Stimulated activated CD8-positive, alpha-beta memory T cell treated with anti-CD3 and anti-CD28 coated beads, Interleukin-12 subunit alpha, Interleukin-12 subunit beta, amount 100 ng/mL, for 4 hours (primary cell): ENCODE measurements around the gene RAB3B.
"Not testable (repeated sequence)": the region's sequence is repeated elsewhere in the genome, so short reads cannot be mapped to it uniquely, and the experiment has no call there.

Experiments
- DNase-seq: peaks from one replicate; pipeline ENCODE4 v3.0.0-alpha.2; 2020; ENCODE audit warnings: low read depth

Gene RAB3B

DNA sequence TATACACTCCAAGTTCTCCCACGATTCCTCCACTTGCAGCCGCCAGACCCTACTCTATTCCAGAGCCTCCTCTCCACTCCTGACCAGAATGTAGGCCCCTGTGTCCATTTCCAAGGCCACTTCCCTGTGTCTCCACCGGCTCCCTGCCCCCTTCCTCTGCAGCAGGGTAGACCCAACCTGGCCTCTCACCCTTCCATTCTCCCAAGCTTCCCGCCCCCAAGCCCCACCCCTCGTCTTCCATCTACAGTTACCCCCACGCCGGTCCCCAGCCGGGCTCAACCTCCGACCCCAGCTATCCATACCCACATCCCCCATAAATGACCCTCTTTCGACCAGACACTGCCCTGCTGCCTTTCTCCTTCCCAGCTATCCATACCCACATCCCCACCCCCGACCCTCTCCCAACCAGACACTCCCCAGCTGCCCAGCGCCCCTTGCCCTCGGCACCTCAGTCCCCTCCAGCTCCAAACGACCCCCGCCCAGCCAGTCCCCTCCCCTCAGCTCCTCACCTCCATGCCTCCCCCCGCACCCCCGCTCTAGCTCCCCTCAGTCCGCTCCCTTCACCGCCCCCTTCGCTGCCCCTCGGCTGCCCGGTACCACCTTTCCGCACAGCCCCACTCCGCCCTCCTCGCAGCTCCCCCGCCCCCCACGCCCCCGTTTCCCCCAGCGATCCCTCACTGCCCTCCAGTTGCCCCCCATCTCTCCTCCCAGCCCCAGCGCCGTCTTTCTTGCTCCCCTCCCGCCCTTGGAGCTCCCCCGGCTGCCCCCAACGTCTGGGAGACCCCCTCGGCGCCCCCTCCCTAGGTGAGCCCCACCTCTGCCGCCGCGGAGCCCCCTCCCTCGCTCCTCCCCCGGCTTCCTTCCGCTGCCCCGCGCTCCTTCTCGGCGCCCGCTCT is 670 bp downstream of the RAB3B start:
- DNase-seq = no peak

DNA sequence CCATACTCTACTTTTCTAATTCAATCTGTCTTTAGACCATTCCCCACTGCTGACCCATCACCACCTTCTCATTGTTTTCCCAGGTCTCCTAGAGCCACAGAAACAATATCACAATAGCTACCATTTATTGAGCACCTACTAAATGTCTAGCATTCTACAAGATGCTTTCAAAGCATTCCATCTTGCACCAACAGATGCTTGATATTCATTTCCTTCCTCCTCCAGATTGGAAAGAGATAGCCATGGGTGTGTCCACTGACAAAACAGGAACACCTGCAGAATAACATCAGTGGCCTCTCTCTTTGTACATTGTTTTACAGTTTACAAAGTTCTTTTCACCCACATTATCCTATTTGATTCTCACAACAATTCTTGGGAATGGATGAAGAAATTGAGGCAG is 2.2 kb downstream of the RAB3B start:
- no peak for DNase-seq

DNA sequence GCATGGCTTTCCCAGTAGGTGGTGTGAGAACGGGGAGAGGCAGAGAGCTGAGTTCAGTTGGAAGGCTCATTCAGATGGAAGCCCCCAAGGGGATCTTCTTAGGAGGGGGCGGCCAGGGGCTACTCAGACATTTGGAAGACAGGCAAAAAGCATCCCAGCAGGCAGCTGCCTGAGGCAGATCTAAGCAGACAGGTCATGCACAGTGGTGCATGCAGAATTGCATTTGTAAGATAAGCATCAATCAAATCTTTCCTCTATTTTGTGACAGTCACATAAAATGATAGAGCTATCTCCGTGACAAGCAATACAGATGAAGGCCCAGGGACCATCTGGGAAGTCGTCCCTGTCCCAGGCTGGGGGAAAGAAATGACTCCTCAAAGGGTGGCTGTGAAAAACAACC is 3.8 kb downstream of the RAB3B start:
- no peak for DNase-seq

DNA sequence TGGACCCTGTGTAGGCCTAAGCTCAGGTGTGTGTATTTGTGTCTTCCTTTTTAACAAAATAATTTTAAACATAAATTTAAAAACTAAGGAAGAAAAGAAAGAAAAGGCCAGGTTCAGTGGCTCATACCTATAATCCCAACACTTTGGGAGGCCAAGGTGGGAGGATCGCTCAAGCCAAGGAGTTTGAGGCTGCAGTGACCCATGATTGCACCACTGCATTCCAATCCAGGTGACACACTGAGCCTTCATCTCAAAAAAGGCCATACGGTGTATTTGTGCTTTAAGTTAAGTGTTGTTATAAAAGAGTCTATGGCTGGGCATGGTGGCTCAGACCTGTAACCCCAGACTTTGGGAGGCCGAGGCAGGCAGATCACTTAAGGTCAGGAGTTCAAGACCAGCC is 8.3 kb downstream of the RAB3B start:
- no peak for DNase-seq

DNA sequence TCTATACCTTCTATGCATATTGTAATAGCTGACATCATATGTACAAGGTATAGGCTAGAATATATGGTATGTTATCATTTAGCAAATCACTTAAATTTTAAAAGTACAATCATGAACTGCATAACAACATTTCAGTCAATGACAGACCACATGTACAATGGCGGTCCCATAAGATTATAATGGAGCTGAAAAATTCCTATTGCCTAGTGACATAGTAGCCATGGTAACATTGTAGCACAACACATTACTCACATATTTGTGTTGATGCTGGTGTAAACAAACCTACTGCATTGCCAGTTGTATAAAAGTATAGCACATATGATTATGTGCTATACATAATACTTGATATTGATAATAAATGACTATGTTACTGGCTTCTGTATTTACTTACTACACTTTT is 8.9 kb downstream of the RAB3B start:
- DNase-seq = no peak

DNA sequence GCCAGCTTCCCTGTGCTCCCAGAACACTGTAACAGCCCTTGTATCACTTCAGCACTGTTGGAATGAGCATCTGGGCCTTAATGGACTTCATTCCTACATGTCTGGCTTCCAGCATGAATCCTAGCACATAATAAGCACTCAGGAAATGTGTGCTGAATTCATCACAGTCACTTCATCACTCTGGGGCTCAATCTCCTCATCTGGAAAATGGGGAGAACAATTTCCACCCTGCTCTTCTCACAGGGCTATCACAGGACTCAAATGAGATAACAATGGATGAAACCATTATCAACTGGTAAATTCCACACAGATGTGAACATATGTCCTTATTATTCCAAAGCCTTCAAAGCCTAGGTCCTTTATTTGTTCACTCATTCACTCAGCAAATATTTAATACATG is 12.4 kb downstream of the RAB3B start:
- no peak for DNase-seq

DNA sequence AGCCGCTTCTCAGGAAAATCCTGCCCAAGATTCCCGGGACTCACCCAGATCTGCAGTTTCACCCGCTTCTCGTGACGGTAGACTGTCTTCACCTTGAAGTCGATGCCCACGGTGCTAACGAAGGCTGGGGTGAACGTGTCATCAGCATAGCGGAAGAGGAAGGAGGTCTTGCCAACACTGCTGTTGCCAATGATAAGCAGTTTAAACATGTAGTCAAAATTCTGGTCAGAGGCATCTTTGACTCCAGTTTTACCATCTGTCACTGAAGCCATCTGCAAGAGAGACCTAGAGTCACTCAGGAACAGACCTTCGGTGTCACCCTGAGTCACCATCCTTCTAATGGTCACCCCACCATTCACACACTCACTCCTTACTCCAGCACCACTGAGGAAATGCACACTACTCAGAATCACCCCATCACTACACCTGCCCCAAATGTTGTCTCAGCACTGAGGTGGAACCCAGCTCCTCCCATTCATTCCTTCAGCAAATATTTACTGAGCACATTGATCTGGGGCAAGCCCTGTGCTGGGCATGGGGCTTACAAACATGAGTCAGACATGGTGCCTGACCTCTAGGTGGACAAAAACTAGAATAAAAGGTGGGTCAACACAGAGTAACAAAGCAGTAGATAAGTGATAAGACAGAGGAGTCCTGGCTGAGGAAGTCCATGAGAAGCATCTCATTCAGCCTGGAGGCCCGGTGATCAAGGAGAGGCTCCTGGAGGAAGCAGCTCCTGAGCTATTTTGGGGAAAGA is 13.5 kb downstream of the RAB3B start:
- DNase-seq = no peak

DNA sequence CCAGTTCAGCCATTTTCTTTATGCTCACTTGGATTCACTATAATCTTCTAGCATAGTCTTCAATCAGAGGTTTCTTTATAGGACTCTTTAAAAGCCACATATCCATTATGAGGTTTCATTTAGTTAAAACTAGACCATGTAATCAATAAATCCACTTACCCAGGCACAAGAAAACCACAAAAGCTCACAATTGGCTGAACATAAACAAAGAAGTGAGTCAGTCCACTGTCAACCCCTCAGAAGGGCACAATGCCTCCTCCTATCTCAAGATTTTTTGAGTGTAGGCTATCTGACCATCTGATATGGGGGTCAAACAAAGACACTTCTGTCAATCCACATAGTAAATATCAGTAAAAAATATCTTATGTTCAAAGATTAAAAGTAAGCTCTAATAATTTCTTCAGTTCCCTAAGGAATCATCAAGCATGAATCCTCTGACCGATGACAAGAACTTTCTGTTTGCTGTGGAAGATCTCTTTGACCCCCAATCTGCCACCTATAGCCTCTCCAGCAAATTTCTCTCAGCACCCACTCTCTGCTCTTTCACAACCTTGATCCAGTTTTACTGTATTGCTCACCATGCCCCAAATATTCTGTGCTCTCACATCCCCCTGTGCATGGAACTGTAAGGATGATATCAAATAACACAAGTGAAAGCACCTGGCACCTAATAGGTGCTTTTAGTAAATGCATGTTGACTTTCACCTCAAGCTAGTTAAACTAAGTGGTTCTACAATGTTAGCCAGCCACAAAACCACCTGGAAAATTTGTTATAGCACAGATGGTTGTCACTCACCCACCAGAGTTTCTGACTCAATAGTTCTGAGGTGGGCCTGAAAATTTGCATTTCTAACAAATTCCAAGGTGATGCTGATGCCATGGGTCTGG is 16.7 kb downstream of the RAB3B start:
- DNase-seq = no peak

DNA sequence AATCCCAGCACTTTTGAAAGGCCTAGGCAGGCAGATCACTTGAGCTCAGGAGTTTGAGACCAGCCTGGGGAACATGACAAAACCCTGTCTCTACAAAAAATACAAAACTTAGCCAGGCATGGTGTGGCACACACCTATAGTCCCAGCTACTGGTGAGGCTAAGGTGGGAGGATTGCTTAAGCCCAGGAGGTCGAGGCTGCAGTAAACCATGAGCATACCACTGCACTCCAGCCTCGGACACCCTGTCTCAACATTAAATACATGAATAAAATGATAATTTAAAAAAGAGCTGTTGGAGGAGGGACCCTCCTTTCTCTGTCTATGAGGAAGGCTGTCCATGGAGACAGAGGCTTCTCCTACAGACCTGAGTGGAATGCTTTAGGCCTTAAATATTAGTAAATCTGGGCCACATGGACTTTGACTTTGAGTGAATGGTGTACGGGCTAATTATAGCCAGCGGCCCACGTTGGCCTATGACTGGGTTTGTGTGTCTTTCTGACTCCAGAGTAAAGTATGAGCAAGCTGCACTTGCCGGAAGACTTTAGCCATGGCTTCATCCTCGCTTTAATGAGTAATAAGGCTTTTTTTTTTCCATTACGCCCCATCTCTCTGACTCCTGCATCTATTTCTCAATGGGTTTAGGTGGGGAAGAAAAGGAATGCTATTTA is 21.3 kb downstream of the RAB3B start:
- DNase-seq = no peak

DNA sequence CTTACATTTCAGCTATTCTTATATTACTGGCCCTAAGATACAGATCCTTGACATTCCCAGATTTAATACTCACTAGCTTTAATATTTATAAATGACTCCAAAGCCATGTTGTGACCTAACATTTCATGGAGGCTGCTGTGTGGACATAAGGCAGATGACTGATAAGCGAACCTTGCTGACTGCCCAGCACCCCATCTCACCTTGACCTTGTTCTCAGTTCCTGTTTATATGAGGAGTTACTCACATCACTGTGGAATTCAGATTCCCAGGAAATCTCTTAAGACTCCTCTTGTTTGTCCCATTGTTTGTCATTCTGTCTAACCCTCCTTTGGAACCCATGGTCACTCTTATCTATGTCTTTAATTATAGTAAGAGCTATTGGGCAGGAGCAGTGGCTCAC is 21.9 kb downstream of the RAB3B start:
- DNase-seq = no peak

DNA sequence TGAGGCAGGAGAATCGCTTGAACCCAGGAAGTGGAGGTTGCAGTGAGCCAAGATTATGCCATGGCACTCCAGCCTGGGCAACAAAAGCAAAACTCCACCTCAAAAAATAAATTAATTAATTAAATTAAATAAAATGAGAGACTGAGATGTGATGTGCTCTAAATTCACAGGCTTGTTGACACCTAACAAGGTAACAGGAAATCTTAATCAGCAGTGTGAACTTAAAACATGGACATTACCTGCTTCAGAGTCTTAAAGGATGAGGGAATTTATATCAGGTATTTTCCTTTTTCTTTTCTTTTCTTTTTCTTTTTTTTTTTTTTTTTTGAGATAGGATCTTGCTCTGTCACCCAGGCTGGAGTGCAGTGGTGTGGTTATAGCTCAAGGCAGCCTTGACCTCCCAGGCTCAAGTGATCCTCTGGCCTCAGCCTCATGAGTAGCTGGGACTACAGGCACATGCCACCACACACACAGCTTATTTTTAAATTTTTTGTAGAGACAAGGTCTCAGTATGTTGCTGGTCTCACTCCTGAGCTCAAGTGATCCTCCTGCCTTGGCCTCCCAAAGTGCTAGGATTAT is 23.2 kb downstream of the RAB3B start:
- DNase-seq = not testable (repeated sequence)

DNA sequence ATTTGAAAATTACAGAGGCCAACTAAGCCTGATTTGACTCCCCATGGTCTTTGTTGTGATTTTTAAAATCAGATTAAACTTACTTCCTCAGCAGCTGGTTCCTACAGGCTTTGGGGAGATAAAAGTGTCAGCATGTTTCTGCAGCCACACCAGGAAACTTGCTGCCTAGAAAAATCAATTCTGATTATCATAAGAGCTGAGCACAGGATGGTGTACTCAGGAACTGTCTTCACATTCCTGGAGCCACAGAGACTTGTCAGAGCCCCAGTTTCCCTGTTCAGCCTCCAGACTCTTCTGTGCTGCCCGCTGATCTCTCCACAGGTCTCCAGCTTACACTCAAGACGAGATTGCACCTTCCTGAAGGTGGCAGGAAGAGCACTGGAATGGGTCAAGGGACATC is 23.9 kb downstream of the RAB3B start:
- no peak for DNase-seq

DNA sequence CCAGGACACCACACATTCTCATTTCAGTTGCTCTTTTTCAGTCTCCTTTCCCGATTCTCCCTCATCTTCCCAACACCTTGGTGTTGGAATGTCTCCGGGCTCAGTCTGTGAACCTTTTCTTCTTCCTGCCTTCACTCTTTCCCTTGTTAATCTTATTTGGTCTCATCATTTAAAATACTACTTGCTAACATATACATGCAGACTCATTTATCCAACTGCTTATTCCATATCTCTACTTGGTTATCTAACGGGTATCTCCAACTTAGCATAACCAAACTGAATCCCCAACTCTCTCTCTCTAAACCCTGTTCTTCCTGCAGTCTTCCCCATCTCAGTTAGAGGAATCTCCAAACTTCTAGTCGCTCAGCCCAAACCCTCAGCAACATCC is 26.2 kb downstream of the RAB3B start:
- no peak for DNase-seq

DNA sequence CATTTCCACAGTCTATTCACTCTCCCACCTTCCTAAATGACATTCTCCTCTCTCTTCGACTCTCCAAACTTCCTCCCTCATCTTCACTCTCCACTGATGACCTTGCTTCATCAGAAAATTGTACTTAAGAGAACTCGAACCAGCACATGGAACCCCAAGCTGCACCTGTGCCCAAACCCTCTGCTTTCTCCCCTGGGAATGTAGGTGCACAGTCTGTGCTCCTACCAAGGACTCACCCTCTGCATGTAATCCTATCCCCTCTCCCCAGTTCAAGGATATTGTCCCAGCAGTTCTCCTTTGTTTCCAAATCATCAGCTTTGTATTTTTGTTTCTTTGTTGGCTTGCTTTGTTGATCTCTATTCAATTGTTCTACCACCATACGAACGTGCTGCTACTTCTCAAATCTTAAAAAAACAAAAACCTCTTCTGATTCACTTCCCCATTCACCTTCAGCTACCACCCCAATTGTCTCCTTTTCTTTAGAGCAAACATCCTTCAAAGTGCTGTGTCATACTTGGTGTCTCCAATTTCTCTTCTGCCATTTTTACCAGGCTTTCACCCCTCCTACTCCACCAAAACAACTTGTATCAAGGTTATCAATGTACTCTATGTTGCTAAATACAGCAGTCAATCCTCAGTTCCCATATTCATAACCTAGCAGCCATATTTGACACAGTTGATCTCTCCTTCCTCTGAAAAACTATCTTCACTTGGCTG is 26.8 kb downstream of the RAB3B start:
- DNase-seq = no peak

DNA sequence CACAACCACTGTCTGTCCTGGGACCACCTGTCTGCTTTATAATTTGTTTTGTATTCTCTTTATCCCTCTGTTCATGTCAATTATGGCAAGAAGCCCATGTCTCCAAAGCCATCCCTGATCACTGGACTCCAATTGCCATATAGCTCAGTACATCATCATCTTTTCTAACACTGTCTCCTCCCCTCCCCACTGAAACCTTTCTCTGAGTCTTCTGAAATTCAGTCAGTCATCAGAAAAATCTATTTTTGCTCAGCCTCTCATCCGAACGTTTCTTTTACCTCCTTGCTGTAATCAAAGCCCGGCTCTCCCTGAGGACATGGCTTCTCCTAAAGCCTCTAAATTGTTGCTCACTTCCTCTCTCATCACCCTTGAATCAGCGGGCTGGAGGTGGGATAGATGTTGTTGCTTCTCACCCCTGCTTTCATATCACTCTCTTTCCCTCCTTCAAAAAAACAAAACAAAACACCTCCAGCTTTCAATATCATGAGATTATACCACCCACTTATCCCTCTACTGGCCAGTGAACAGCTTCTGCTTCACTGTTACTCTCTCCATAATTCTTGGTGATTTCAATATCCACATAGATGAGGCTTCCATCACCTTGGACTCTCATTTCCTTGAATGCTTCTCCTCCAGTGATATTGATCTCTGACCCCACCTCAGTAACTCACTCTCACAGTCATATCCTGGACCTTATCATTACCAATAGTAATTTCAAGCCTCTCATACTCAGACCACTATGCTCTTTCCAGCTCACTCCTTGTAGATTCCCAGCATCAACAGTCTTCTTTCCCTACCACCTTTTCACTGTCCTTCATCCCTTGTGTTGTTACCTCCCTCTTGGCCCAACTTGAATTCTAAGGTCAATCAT is 27.8 kb downstream of the RAB3B start:
- DNase-seq = no peak

DNA sequence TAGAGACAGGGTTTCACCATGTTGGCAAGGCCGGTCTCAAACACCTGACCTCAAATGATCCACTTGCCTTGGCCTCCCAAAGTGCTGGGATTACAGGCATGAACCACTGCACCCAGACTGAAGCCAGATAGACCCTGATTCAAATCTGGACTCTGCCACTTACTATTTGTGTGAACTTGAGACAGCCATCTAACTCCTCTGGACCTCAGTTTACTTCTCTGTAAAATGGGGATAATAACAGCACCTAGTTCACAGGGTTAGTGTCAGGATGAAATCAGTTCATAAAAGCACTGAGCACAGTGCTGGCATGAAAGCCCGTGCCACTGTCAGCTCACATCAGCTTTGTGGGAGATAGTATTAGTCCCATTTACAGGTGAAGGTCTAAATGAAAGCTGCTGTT is 28.5 kb downstream of the RAB3B start:
- DNase-seq = no peak

DNA sequence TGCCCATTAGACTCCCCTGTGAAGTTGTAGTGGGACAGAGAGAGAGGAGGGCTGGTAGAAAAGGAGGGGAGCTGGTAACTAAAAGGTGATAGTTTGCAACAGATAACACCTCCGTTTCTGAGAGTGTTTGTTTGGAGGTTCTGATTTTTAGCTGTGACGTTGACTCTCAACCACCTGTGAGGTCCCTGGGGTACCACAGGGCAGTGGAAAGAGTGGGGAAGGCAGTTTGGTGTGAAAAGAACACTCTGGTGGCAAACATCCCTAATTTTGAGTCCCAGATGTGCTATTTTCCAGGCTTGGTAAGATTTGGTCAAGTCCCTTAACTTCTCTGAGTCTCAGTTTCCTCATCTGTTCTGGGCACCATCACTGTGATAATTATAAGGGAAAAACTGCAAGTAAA is 29.3 kb downstream of the RAB3B start:
- no peak for DNase-seq

DNA sequence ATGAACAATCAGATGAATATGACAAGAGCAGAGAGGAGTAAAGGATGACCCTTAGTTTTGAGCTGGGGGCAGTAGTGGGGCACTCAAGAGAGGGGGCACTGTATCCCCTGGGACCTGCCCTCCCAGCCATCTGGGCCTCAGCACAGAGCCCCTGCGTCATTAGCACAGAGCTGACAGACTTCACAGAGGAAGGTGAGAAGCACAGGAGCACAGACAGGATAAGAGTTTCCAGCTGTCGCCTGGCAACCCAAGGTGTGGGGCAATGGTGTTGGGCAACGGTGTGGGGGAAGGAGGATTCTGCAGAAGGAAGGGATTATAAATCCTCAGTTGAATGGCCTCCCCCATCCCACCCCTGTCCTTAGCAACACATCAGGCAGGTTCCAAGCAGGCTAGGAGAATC is 30.2 kb downstream of the RAB3B start:
- DNase-seq = no peak

DNA sequence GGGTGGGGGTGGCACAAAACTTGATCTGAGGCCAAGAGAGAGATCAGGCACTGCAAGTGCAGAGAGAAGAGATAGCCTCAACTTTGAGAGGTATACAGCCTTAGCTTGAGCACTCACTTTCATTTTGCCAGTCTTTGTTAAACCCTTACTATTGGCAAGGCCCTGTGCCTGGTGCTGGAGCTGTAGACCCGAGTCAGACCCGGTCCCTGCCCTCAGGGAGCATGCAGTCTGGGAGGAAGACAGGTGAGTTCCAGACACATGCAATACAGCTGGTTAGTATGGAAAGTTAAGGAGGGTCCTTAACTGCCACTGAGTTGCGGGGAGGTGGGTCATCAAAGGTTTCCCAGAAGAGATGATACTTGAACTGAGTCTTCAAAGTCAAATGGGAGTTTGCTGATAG is 31.7 kb downstream of the RAB3B start:
- no peak for DNase-seq

DNA sequence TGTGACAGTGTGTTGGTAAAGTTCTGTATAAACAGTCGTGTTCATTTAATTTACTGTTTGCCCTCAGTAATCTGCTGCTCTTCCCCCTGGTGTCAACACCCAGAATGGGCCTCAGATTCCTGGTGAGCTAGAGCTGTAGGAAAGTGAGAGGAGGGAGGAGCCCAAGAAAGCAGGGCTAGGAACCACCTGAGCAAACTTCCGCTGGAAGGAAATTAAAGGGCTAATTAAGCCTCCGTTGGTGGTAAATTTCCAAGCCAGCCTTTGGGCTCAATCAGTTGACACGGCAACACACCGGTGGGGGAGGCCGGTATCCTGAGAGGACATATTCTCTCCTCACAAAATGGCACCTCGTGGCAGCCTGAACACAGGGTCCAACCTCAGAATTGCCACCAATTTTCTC is 32.9 kb downstream of the RAB3B start:
- no peak for DNase-seq
